Measurements from ENCODE around the gene TMUB2.

GRCh38 chr17:44205962-44206824 is 19.4 kb downstream of the TMUB2 start:
- TF ChIP-seq ZSCAN16 (tag by site-specific recombination; IDR thresholded peaks at IDR 0.05): no peak
- no peak for TF ChIP-seq MZF1 (tag by site-specific recombination; IDR thresholded peaks at IDR 0.05; ENCODE audit: borderline replicate concordance)
- TF ChIP-seq ZNF670 (tag by site-specific recombination; IDR thresholded peaks at IDR 0.05; ENCODE audit: low read depth): no peak

All from HEK293 (cell line).